ENCODE results near the gene ENTPD2.

- TF ChIP-seq SUZ12 (IDR thresholded peaks at IDR 0.05) (no peak), BHLHE40 (IDR thresholded peaks at IDR 0.05; ENCODE audit: borderline replicate concordance) (no peak)
These were observed 20.1 kb upstream of the ENTPD2 start for GRCh38 chr9:137073992-137074399.

Measured in HEK293T (cell line).